ENCODE data around the gene NHLRC2.

Gene NHLRC2

GRCh38 chr10:113908236-113908635 lies 53.8 kb downstream of the NHLRC2 start:
- DNase-seq (ENCODE audit: low read depth) = no peak

GRCh38 chr10:113911113-113911512 lies 56.7 kb downstream of the NHLRC2 start:
- DNase-seq (ENCODE audit: low read depth) = no peak

GRCh38 chr10:113911839-113912238 lies 57.4 kb downstream of the NHLRC2 start:
- no peak for DNase-seq (ENCODE audit: low read depth)

GRCh38 chr10:113912582-113912981 lies 58.1 kb downstream of the NHLRC2 start:
- DNase-seq (ENCODE audit: low read depth) = no peak

GRCh38 chr10:113914956-113915355 lies 60.5 kb downstream of the NHLRC2 start:
- DNase-seq (ENCODE audit: low read depth) = no peak

- no peak for DNase-seq (ENCODE audit: low read depth)
These were observed 61.1 kb downstream of the NHLRC2 start for GRCh38 chr10:113915540-113915939.

GRCh38 chr10:113916053-113916452 lies 61.6 kb downstream of the NHLRC2 start:
- no peak for DNase-seq (ENCODE audit: low read depth)

- no peak for DNase-seq (ENCODE audit: low read depth)
These were observed 63.2 kb downstream of the NHLRC2 start for GRCh38 chr10:113917636-113918035.

GRCh38 chr10:113920114-113920513 lies 65.7 kb downstream of the NHLRC2 start:
- no peak for DNase-seq (ENCODE audit: low read depth)

GRCh38 chr10:113920875-113921274 lies 66.4 kb downstream of the NHLRC2 start:
- DNase-seq (ENCODE audit: low read depth) = no peak

GRCh38 chr10:113921561-113922370 lies 67.3 kb downstream of the NHLRC2 start:
- no peak for DNase-seq (ENCODE audit: low read depth)

GRCh38 chr10:113922787-113923570 lies 68.5 kb downstream of the NHLRC2 start:
- no peak for DNase-seq (ENCODE audit: low read depth)

- no peak for DNase-seq (ENCODE audit: low read depth)
These were observed 69.7 kb downstream of the NHLRC2 start for GRCh38 chr10:113924186-113924585.

- no peak for DNase-seq (ENCODE audit: low read depth)
These were observed 70.2 kb downstream of the NHLRC2 start for GRCh38 chr10:113924664-113925063.

- no peak for DNase-seq (ENCODE audit: low read depth)
These were observed 73.0 kb downstream of the NHLRC2 start for GRCh38 chr10:113927440-113927839.

- no peak for DNase-seq (ENCODE audit: low read depth)
These were observed 74.4 kb downstream of the NHLRC2 start for GRCh38 chr10:113928830-113929229.

- DNase-seq (ENCODE audit: low read depth) = no peak
These were observed 75.1 kb downstream of the NHLRC2 start for GRCh38 chr10:113929522-113929921.

- no peak for DNase-seq (ENCODE audit: low read depth)
These were observed 76.1 kb downstream of the NHLRC2 start for GRCh38 chr10:113930482-113931057.

GRCh38 chr10:113932854-113933253 lies 78.4 kb downstream of the NHLRC2 start:
- DNase-seq (ENCODE audit: low read depth) = no peak

- DNase-seq (ENCODE audit: low read depth) = no peak
These were observed 79.6 kb downstream of the NHLRC2 start for GRCh38 chr10:113933894-113934532.

- DNase-seq (ENCODE audit: low read depth) = no peak
These were observed 82.8 kb downstream of the NHLRC2 start for GRCh38 chr10:113937258-113937657.

- no peak for DNase-seq (ENCODE audit: low read depth)
These were observed 83.3 kb downstream of the NHLRC2 start for GRCh38 chr10:113937756-113938155.

All from HS-5 (cell line).